Stimulated activated CD8-positive, alpha-beta memory T cell treated with anti-CD3 and anti-CD28 coated beads, Interleukin-12 subunit alpha, Interleukin-12 subunit beta, amount 100 ng/mL, for 4 hours (primary cell): Measurements from ENCODE around the gene PRKG1.

Experiments used
- DNase-seq: peaks from one replicate; pipeline ENCODE4 v3.0.0-alpha.2; 2020; ENCODE audit warnings: low read depth

PRKG1 gene

GRCh38 chr10:51599647-51600046, 525.4 kb downstream of the PRKG1 start:
- DNase-seq: no peak

GRCh38 chr10:51602326-51602725, 528.0 kb downstream of the PRKG1 start:
- no peak for DNase-seq

- DNase-seq: no peak
Observed at GRCh38 chr10:51604579-51604978, 530.3 kb downstream of the PRKG1 start.

GRCh38 chr10:51606825-51607462, 532.7 kb downstream of the PRKG1 start:
- no peak for DNase-seq

- DNase-seq: no peak
Observed at GRCh38 chr10:51607463-51607835, 533.2 kb downstream of the PRKG1 start.

- no peak for DNase-seq
Observed at GRCh38 chr10:51608211-51608610, 533.9 kb downstream of the PRKG1 start.

- DNase-seq: no peak
Observed at GRCh38 chr10:51615764-51616298, 541.5 kb downstream of the PRKG1 start.

- DNase-seq: no peak
Observed at GRCh38 chr10:51617576-51618235, 543.4 kb downstream of the PRKG1 start.

GRCh38 chr10:51619365-51619764, 545.1 kb downstream of the PRKG1 start:
- no peak for DNase-seq

GRCh38 chr10:51620131-51620530, 545.8 kb downstream of the PRKG1 start:
- no peak for DNase-seq

- no peak for DNase-seq
Observed at GRCh38 chr10:51624013-51624412, 549.7 kb downstream of the PRKG1 start.

GRCh38 chr10:51629934-51630639, 555.8 kb downstream of the PRKG1 start:
- DNase-seq: no peak

GRCh38 chr10:51630640-51631005, 556.3 kb downstream of the PRKG1 start:
- DNase-seq: no peak

GRCh38 chr10:51635436-51635835, 561.1 kb downstream of the PRKG1 start:
- DNase-seq: no peak

- no peak for DNase-seq
Observed at GRCh38 chr10:51638211-51638610, 563.9 kb downstream of the PRKG1 start.

GRCh38 chr10:51638737-51639136, 564.5 kb downstream of the PRKG1 start:
- no peak for DNase-seq

- DNase-seq: no peak
Observed at GRCh38 chr10:51640120-51640819, 566.0 kb downstream of the PRKG1 start.

- DNase-seq: no peak
Observed at GRCh38 chr10:51642581-51642980, 568.3 kb downstream of the PRKG1 start.

GRCh38 chr10:51643734-51644133, 569.4 kb downstream of the PRKG1 start:
- DNase-seq: no peak

GRCh38 chr10:51649064-51649463, 574.8 kb downstream of the PRKG1 start:
- no peak for DNase-seq

GRCh38 chr10:51651063-51651462, 576.8 kb downstream of the PRKG1 start:
- no peak for DNase-seq

- no peak for DNase-seq
Observed at GRCh38 chr10:51653025-51653424, 578.7 kb downstream of the PRKG1 start.

- DNase-seq: no peak
Observed at GRCh38 chr10:51654918-51655317, 580.6 kb downstream of the PRKG1 start.
